Keratinocyte (primary cell): Measurements from ENCODE around the gene P2RY2. TPM values are rescaled to one million over a fixed set of nuclear protein-coding genes. Genes with fewer than 3 reads are reported as not detected.

Source experiments
- DNase-seq: peaks from one replicate; pipeline ENCODE4 v3.0.0-alpha.2; 2011; ENCODE audit warnings: low read depth, missing footprints, low spot score
- FAIRE-seq: peaks from 2 replicates; lab custom pipeline; 2011; peaks lifted over from hg19 to GRCh38; lab: Jason Lieb, UNC
- H2AFZ ChIP-seq: 2 replicates; pipeline ENCODE4 v1.6.0; 2012; ENCODE audit warnings: low read length, control low read depth, inconsistent platforms; ENCODE audit not compliant: control insufficient read depth
- H3K27ac ChIP-seq: 2 replicates; pipeline ENCODE4 v1.5.1; 2011; ENCODE audit warnings: low read length; ENCODE audit not compliant: control insufficient read depth, insufficient read depth
- H3K27me3 ChIP-seq: 3 replicates; pipeline ENCODE4 v1.6.0; 2011; ENCODE audit warnings: low read length; ENCODE audit not compliant: control insufficient read depth, insufficient read depth; ENCODE audit errors: extremely low read depth
- H3K36me3 ChIP-seq, 2 experiments: 2 replicates in 1 of 2; 3 replicates in 1 of 2; pipeline ENCODE4 v1.5.1; 2011; ENCODE audit warnings: low read length in 2 of 2, mild to moderate bottlenecking in 1 of 2; ENCODE audit not compliant: control insufficient read depth in 2 of 2, insufficient read depth in 2 of 2; ENCODE audit errors: extremely low read depth in 1 of 2
- H3K4me1 ChIP-seq: 3 replicates; pipeline ENCODE4 v1.5.1; 2011; ENCODE audit warnings: low read length; ENCODE audit not compliant: control insufficient read depth, insufficient read depth; ENCODE audit errors: extremely low read depth
- H3K4me2 ChIP-seq: 3 replicates; pipeline ENCODE4 v1.6.0; 2011; ENCODE audit warnings: low read depth, low read length; ENCODE audit not compliant: control insufficient read depth, insufficient read depth; ENCODE audit errors: extremely low read depth
- H3K4me3 ChIP-seq, 3 experiments: fragments of 200-600 bp in 1 of 3; sonication (generic) in 1 of 3; 2 replicates in 2 of 3; 3 replicates in 1 of 3; pipeline ENCODE4 v1.5.1; 2011 to 2016; ENCODE audit warnings: low read length in 3 of 3, mild to moderate bottlenecking in 3 of 3, control low read depth in 2 of 3, inconsistent platforms in 1 of 3, low read depth in 1 of 3, mixed read lengths in 1 of 3, mixed run types in 1 of 3, moderate library complexity in 1 of 3; ENCODE audit not compliant: control insufficient read depth in 2 of 3, insufficient read depth in 2 of 3; ENCODE audit errors: extremely low read depth in 1 of 3
- H3K79me2 ChIP-seq: 2 replicates; pipeline ENCODE4 v1.6.0; 2012; ENCODE audit warnings: low read length; ENCODE audit not compliant: control insufficient read depth, insufficient read depth
- H3K9ac ChIP-seq: 3 replicates; pipeline ENCODE4 v1.6.0; 2011; ENCODE audit warnings: low read length; ENCODE audit not compliant: control insufficient read depth, insufficient read depth; ENCODE audit errors: extremely low read depth
- H3K9me1 ChIP-seq: 3 replicates; pipeline ENCODE4 v1.6.0; 2011; ENCODE audit warnings: low read length; ENCODE audit not compliant: control insufficient read depth, insufficient read depth; ENCODE audit errors: extremely low read depth
- H3K9me3 ChIP-seq: 2 replicates; pipeline ENCODE4 v1.5.1; 2012; ENCODE audit warnings: low read depth, low read length; ENCODE audit not compliant: control insufficient read depth
- H4K20me1 ChIP-seq: 3 replicates; pipeline ENCODE4 v1.6.0; 2011; ENCODE audit warnings: low read length; ENCODE audit not compliant: control insufficient read depth, insufficient read depth; ENCODE audit errors: extremely low read depth
- CTCF ChIP-seq, 3 experiments: IDR thresholded peaks in 1 of 3; conservative IDR thresholded peaks in 1 of 3; optimal IDR thresholded peaks in 1 of 3; 2 replicates in 2 of 3; 3 replicates in 1 of 3; pipeline versions ENCODE3 to v1.5.1; 2011; ENCODE audit warnings: low read length in 3 of 3, mild to moderate bottlenecking in 3 of 3, moderate library complexity in 2 of 3, control low read depth in 1 of 3, inconsistent platforms in 1 of 3; ENCODE audit not compliant: insufficient read depth in 2 of 3; ENCODE audit errors: extremely low read depth in 1 of 3
- EZH2 ChIP-seq: IDR thresholded peaks from one replicate; pipeline ENCODE4 v1.6.1; 2012; ENCODE audit warnings: inconsistent platforms, mild to moderate bottlenecking, low read length, moderate library complexity
- dilution Hi-C: fragments of 300-500 bp; cut with MboI; formaldehyde crosslinking; loops from one replicate; pipeline ENCODE4 v1.7.0; 2020; ENCODE audit warnings: low sequenced_read_pairs; ENCODE audit not compliant: extremely low pct_ligation_motif_present
- polyA plus RNA-seq, 5 experiments: library from polyadenylated mRNA; depleted of rRNA in 3 of 5; stranded (reverse) in 3 of 5; stranded (forward) in 1 of 5; unstranded in 1 of 5; fragments of >200 nt; gene quantifications; 1 replicate in 1 of 5; 2 replicates in 3 of 5; 3 replicates in 1 of 5; pipeline versions ENCODE4 v1.2.1 to v1.2.3, GENCODE V29; 2011 to 2012; ENCODE audit warnings: missing spikeins in 2 of 5, low read depth in 1 of 5, low replicate concordance in 1 of 5

Gene P2RY2
- polyA plus RNA-seq, 1 donor (not counting 4 experiments of a cell fraction or from before 2014, with no cell fraction given): 5.1 TPM

GRCh38 chr11:73240190-73240781 is 22.2 kb downstream of the P2RY2 start:
- dilution Hi-C loops: no loop called here
- Histone ChIP-seq H2AFZ (peak overlapping the region; percentile 8), H3K36me3 (peaks cover 0 to 4% of the 10 kb centered on the region in 2 experiments), H3K4me3 (no peak overlapping the region), H3K9ac (no peak overlapping the region), H3K9me1 (no peaks in the 10 kb centered on the region), H4K20me1 (no peaks in the 10 kb centered on the region), H3K4me2 (no peak overlapping the region), H3K4me1 (peaks cover 28% of the 10 kb centered on the region), H3K27me3 (no peaks in the 10 kb centered on the region), H3K9me3 (no peaks in the 10 kb centered on the region), H3K27ac (no peak overlapping the region), H3K79me2 (no peaks in the 10 kb centered on the region)
- TF ChIP-seq CTCF (optimal IDR thresholded peaks at IDR 0.05 in 1 of 3, IDR thresholded peaks at IDR 0.05 in 1 of 3, conservative IDR thresholded peaks at IDR 0.05 in 1 of 3; ENCODE audit: extremely low read depth in 1 of 3, insufficient read depth in 2 of 3, low read length in 3 of 3) (no peak), EZH2 (no peak)
- FAIRE-seq (no peak), DNase-seq (no peak)

GRCh38 chr11:73241300-73241699 is 23.2 kb downstream of the P2RY2 start:
- no peak overlapping the region for H3K9ac ChIP-seq
- H3K9me3 ChIP-seq: no peaks in the 10 kb centered on the region
- no peak overlapping the region for H3K27ac ChIP-seq
- H3K9me1 ChIP-seq: no peaks in the 10 kb centered on the region
- H3K79me2 ChIP-seq: no peaks in the 10 kb centered on the region
- DNase-seq (no peak), FAIRE-seq (no peak)
- H3K4me1 ChIP-seq: peaks cover 26% of the 10 kb centered on the region
- peaks cover 0 to 4% of the 10 kb centered on the region in 2 experiments for H3K36me3 ChIP-seq
- no peak for TF ChIP-seq CTCF (optimal IDR thresholded peaks at IDR 0.05 in 1 of 3, IDR thresholded peaks at IDR 0.05 in 1 of 3, conservative IDR thresholded peaks at IDR 0.05 in 1 of 3; ENCODE audit: extremely low read depth in 1 of 3, insufficient read depth in 2 of 3, low read length in 3 of 3)
- no peak for TF ChIP-seq EZH2
- no peak overlapping the region for H2AFZ ChIP-seq
- no peak overlapping the region for H3K4me3 ChIP-seq
- dilution Hi-C loops: no loop called here
- H3K27me3 ChIP-seq: no peaks in the 10 kb centered on the region
- no peaks in the 10 kb centered on the region for H4K20me1 ChIP-seq
- no peak overlapping the region for H3K4me2 ChIP-seq
